Anterior cingulate cortex (tissue), 58 donors: ENCODE measurements around the gene LGALS7B.

Experiments
- DNase-seq, 58 donors: peaks; one replicate each; lab custom pipeline; 2025; lab: John Stamatoyannopoulos, UW

Gene LGALS7B

GRCh38 chr19:38839816-38840582 lies 51.0 kb downstream of the LGALS7B start:
- no peak for DNase-seq

- no peak for DNase-seq
Observed at GRCh38 chr19:38840583-38840968, 51.6 kb downstream of the LGALS7B start.
